SU-DHL-6 (cell line): ENCODE data around the gene TAX1BP1.

Experiments
- EZH2phosphoT487 ChIP-seq: fragments of 200-600 bp; sonication (generic), shearing (Covaris generic); conservative IDR thresholded peaks from 2 replicates; pipeline ENCODE4 v1.6.1; 2018; ENCODE audit warnings: mild to moderate bottlenecking, antibody characterized with exemption, low read length, moderate library complexity, mixed read lengths
- TF ChIP-seq, protein P1 (sequence below): fragments of 200-600 bp; sonication (generic); IDR thresholded peaks from one replicate; pipeline ENCODE4 v1.5.1; 2017; ENCODE audit warnings: antibody characterized with exemption, mild to moderate bottlenecking, low read length, moderate library complexity; ENCODE audit not compliant: insufficient read depth, poor library complexity, severe bottlenecking

DNA sequence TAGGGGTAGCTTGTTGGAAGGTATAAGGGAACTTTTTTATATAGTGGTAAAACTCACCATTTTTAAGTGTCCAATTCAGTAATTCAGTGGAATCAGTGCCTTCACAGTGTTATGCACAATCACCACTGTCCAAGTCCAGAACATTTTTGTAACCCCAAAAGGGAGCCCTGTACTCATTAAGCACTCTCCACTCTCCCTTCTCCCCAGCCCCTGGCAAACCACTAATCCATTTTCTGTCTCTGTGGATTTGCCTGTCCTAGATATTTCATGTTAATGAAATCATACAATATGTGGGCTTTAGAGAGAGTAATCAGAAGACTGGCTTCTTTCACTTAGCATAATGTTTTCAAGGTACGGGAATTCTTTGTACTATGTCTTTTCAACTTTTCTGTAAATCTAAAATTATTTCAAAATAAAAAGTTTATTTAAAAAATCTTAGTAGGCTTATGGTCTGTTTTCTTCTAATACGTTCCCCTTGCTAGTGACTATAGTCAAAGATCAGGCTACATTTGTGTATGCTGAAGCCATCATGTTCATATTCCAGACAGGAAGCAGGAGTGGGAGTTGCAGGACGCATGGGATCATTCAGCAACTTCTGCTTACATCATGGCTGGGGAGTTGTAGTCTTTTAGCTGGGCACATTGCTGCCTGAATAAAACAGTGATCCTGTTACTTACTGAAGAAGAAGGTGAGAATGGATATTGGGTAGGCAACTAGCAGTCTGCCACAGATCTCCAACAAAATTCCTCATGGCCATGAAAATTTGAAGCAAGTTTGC, 35.4 kb upstream of the TAX1BP1 start:
- TF ChIP-seq, protein P1, sequence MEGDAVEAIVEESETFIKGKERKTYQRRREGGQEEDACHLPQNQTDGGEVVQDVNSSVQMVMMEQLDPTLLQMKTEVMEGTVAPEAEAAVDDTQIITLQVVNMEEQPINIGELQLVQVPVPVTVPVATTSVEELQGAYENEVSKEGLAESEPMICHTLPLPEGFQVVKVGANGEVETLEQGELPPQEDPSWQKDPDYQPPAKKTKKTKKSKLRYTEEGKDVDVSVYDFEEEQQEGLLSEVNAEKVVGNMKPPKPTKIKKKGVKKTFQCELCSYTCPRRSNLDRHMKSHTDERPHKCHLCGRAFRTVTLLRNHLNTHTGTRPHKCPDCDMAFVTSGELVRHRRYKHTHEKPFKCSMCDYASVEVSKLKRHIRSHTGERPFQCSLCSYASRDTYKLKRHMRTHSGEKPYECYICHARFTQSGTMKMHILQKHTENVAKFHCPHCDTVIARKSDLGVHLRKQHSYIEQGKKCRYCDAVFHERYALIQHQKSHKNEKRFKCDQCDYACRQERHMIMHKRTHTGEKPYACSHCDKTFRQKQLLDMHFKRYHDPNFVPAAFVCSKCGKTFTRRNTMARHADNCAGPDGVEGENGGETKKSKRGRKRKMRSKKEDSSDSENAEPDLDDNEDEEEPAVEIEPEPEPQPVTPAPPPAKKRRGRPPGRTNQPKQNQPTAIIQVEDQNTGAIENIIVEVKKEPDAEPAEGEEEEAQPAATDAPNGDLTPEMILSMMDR = no peak
- TF ChIP-seq EZH2phosphoT487 = no peak
